ENCODE measurements around the gene UBAP1.
"Not testable (repeated sequence)": the region's sequence is repeated elsewhere in the genome, so short reads cannot be mapped to it uniquely, and the experiment has no call there.

Gene UBAP1

GRCh38 chr9:34178436-34179212, at the start of gene UBAP1:
Gene UBAP1 (plus strand): TSS chr9:34179043. CDS start chr9:34220915, 41,872 bp downstream.
- no peaks in the 10 kb centered on the region for H3K36me3 ChIP-seq (ENCODE audit: insufficient read depth)
- peak within 1 kb of the TSS; percentile 83 for H3K4me2 ChIP-seq
- H3K9ac ChIP-seq = peak within 1 kb of the TSS; percentile 94
- H3K27me3 ChIP-seq (ENCODE audit: insufficient read depth, low read depth) = no peaks in the 10 kb centered on the region
- no peak for TF ChIP-seq CTCF (conservative IDR thresholded peaks at IDR 0.05; ENCODE audit: low read depth, low read length)
- H3K79me2 ChIP-seq (ENCODE audit: insufficient read depth, low read depth) = peaks cover 41% of the 10 kb centered on the region
- H3K27ac ChIP-seq = peak within 1 kb of the TSS; percentile 66
- no peak within 1 kb of the TSS for H3K4me3 ChIP-seq (IDR thresholded peaks at IDR 0.05; ENCODE audit: insufficient read depth, low read depth, low read length)
- peaks cover 15% of the 10 kb centered on the region for H3K4me1 ChIP-seq (ENCODE audit: low read depth, poor library complexity, severe bottlenecking)
- H2AFZ ChIP-seq (ENCODE audit: low read depth) = peak within 1 kb of the TSS; percentile 96
- H4K20me1 ChIP-seq (ENCODE audit: insufficient read depth) = no peaks in the 10 kb centered on the region

GRCh38 chr9:34131571-34131970, 47.3 kb upstream of the UBAP1 start:
- Histone ChIP-seq H3K27me3 (ENCODE audit: insufficient read depth, low read depth) (no peaks in the 10 kb centered on the region), H3K4me1 (ENCODE audit: low read depth, poor library complexity, severe bottlenecking) (peaks cover 5% of the 10 kb centered on the region), H2AFZ (ENCODE audit: low read depth) (no peak overlapping the region), H4K20me1 (ENCODE audit: insufficient read depth) (no peaks in the 10 kb centered on the region), H3K79me2 (ENCODE audit: insufficient read depth, low read depth) (no peaks in the 10 kb centered on the region), H3K4me3 (IDR thresholded peaks at IDR 0.05; ENCODE audit: insufficient read depth, low read depth, low read length) (no peak overlapping the region), H3K36me3 (ENCODE audit: insufficient read depth) (no peaks in the 10 kb centered on the region), H3K9ac (no peak overlapping the region), H3K4me2 (no peak overlapping the region), H3K27ac (no peak overlapping the region)
- TF ChIP-seq CTCF (conservative IDR thresholded peaks at IDR 0.05; ENCODE audit: low read depth, low read length) = no peak

DNA sequence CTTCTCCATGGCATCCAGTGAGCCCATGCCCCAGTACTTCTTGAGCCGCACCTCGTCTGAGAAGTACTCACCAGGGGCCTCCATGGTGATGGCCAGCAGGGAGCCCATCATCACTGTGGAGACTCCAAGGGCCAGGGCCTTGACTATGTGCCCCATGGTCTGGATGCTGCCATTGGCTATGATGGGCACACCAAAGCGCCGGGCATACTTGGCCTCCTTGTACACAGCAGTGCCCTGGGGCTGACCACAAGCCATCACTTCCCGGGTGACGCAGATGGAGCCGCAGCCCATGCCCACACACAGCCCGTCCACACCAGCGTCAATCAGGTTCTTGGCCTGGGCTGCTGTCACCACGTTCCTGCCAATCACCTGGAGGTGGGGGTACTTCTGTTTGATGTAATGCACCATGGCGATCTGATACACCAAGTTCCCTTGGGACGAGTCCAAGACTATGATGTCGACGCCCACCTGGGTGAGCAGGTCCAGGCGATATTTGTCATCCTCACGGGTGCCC, 45.4 kb upstream of the UBAP1 start:
- Histone ChIP-seq H3K27me3 (ENCODE audit: insufficient read depth, low read depth) (no peaks in the 10 kb centered on the region), H3K27ac (no peak overlapping the region), H4K20me1 (ENCODE audit: insufficient read depth) (no peaks in the 10 kb centered on the region), H3K4me1 (ENCODE audit: low read depth, poor library complexity, severe bottlenecking) (no peaks in the 10 kb centered on the region), H3K36me3 (ENCODE audit: insufficient read depth) (no peaks in the 10 kb centered on the region), H3K4me2 (no peak overlapping the region), H3K79me2 (ENCODE audit: insufficient read depth, low read depth) (no peaks in the 10 kb centered on the region), H3K9ac (no peak overlapping the region), H2AFZ (ENCODE audit: low read depth) (no peak overlapping the region), H3K4me3 (IDR thresholded peaks at IDR 0.05; ENCODE audit: insufficient read depth, low read depth, low read length) (no peak overlapping the region)
- no peak for TF ChIP-seq CTCF (conservative IDR thresholded peaks at IDR 0.05; ENCODE audit: low read depth, low read length)

DNA sequence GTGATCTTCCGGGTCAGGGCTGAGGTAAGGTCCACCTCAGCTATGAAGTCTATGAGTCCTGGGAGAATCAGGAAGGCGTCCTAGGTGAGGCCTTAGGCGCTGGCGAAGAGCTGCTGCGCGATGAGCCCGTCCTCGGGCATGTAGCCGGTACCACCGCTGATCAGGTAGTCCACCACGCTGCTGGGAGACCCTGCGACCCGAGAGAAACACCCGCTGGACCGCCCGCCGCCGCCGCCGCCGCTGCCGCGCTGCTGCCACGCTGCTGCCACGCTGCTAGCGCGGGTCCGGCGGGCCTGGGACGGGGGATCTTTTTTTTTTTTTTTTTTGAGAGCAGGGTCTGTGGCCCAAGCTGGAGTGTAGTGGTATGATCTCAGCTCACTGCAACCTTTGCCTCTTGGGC, 44.3 kb upstream of the UBAP1 start:
- H3K4me1 ChIP-seq (ENCODE audit: low read depth, poor library complexity, severe bottlenecking) = peaks cover 3% of the 10 kb centered on the region
- H3K27ac ChIP-seq = no peak overlapping the region
- H2AFZ ChIP-seq (ENCODE audit: low read depth) = no peak overlapping the region
- H3K4me2 ChIP-seq = no peak overlapping the region
- no peaks in the 10 kb centered on the region for H3K36me3 ChIP-seq (ENCODE audit: insufficient read depth)
- H3K9ac ChIP-seq = no peak overlapping the region
- H4K20me1 ChIP-seq (ENCODE audit: insufficient read depth) = no peaks in the 10 kb centered on the region
- H3K4me3 ChIP-seq (IDR thresholded peaks at IDR 0.05; ENCODE audit: insufficient read depth, low read depth, low read length) = no peak overlapping the region
- no peaks in the 10 kb centered on the region for H3K79me2 ChIP-seq (ENCODE audit: insufficient read depth, low read depth)
- TF ChIP-seq CTCF (conservative IDR thresholded peaks at IDR 0.05; ENCODE audit: low read depth, low read length) = no peak
- no peaks in the 10 kb centered on the region for H3K27me3 ChIP-seq (ENCODE audit: insufficient read depth, low read depth)

DNA sequence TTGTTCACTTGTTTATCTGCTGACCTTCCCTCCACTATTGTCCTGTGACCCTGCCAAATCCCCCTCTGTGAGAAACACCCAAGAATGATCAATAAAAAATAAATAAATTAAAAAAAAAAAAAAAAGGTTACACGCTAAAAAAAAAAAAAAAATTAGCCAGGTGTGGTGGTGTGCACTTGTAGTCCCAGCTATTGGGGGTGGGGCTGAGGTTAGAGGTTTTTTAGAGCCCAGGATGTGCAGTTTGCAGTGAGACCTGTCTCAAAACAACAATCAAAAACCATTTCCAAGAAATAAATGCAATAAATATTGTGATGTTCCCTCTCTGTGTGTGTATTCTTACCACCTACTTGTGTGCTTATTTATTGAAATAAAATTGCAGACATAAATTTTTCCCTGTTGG, 40.2 kb upstream of the UBAP1 start:
- H3K27me3 ChIP-seq (ENCODE audit: insufficient read depth, low read depth); H3K4me3 ChIP-seq (IDR thresholded peaks at IDR 0.05; ENCODE audit: insufficient read depth, low read depth, low read length); H3K36me3 ChIP-seq (ENCODE audit: insufficient read depth); H4K20me1 ChIP-seq (ENCODE audit: insufficient read depth); H3K9ac ChIP-seq; H3K27ac ChIP-seq; H3K79me2 ChIP-seq (ENCODE audit: insufficient read depth, low read depth); H3K4me2 ChIP-seq; H2AFZ ChIP-seq (ENCODE audit: low read depth); H3K4me1 ChIP-seq (ENCODE audit: low read depth, poor library complexity, severe bottlenecking): not testable (repeated sequence)
